Measurements from ENCODE around the gene ALDH3B1. TPM values are rescaled to one million over a fixed set of nuclear protein-coding genes. Genes with fewer than 3 reads are reported as not detected.

The ALDH3B1 gene
- total and polyA plus RNA-seq, 2 of the 4 experiments (the other 2 are of a cell fraction) = 11.8 to 22.8 TPM

DNA sequence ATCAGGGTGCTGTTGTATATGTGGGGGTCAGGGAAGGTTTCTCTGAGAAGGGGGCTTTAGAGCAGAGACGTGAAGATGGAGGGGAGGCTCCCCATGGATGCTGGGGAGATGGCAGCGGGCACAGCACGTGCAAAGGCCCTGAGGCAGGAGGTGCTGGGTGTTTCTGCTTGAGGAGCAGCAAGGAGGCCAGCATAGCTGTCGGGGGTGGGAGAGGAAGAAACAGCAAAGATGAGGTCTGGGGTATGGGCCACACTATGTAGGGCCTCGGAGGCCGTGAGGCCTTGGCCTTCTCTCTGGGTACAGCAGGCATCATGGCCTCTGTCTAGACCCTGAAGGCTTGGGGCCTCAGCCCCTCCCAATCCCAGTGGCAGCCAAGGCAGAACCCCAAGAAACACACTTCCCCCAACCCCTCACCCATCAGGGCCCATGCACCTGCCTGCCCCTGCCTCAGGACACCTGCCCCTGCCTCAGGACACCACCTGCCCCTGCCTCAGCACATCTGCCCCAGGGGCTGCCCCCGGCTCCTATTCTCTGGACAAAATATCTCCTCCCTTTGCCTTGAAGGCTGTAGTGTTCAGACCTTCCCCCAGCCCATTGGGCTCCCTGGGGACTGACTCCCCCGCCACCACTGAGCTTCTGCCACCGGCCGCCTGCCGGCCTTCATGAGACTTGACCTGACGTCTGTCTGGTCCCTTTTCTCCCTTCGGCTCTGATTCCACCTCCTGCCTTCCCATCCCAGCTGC, 6.2 kb downstream of the ALDH3B1 start:
- peak overlapping the region; percentile 22; the same call in 1 of the 2 replicates for H4K91ac ChIP-seq (ENCODE audit: insufficient read depth, low read depth, low read length)
- no peaks in the 10 kb centered on the region for H3K9me3 ChIP-seq (ENCODE audit: control insufficient read depth, insufficient read depth, low read length)
- no peaks in the 10 kb centered on the region for H4K20me1 ChIP-seq (ENCODE audit: insufficient read depth, low read length)
- H2BK15ac ChIP-seq (ENCODE audit: low read depth, low read length) = no peak overlapping the region
- no peak overlapping the region for H2BK120ac ChIP-seq (ENCODE audit: low read depth, low read length)
- ATAC-seq (ENCODE audit: low read depth) (no peak), DNase-seq (no peak)
- no peak overlapping the region for H3K14ac ChIP-seq (replicated peaks; ENCODE audit: low read depth, low read length)
- H3K4me1 ChIP-seq (ENCODE audit: control insufficient read depth, insufficient read depth, low read length) = peaks cover 39% of the 10 kb centered on the region
- H3K18ac ChIP-seq (ENCODE audit: low read depth, low read length) = no peak overlapping the region
- ChIA-PET POLR2A (ENCODE audit: unreplicated experiment) (no interaction called here), CTCF (no interaction called here)
- no peak overlapping the region; the same call in 1 of the 2 replicates for H2BK20ac ChIP-seq (ENCODE audit: low read depth, low read length)
- 92% methylated on average over 2 of the region's 13 CpGs; no CpG with 5 or more reads in 1 of the 2 experiments for WGBS, 2 experiments (ENCODE audit: extremely low coverage in 2 of 2, insufficient read length in 1 of 2)
- no peaks in the 10 kb centered on the region for H3K27me3 ChIP-seq (ENCODE audit: control insufficient read depth, insufficient read depth, low read length)
- H2AFZ ChIP-seq (replicated peaks; ENCODE audit: low read length, poor library complexity) = peak overlapping the region; percentile 57
- H4K8ac ChIP-seq (ENCODE audit: low read depth in 2 of 2, low read length in 2 of 2) = no peak overlapping the region; a peak in 1 of 4 replicates
- no peak overlapping the region for H3K9ac ChIP-seq (ENCODE audit: low read depth, low read length)
- no peaks in the 10 kb centered on the region; the same call in 1 of the 2 replicates for H3K36me3 ChIP-seq (ENCODE audit: control insufficient read depth, insufficient read depth, low read length)
- H3K27ac ChIP-seq (ENCODE audit: insufficient read depth, low read length) = no peak overlapping the region
- peaks cover 28% of the 10 kb centered on the region for H3K9me1 ChIP-seq (ENCODE audit: insufficient read depth, low read length)
- no peak overlapping the region for H3K4me3 ChIP-seq (ENCODE audit: insufficient read depth, low read depth, low read length)
- in situ Hi-C loops (cut with MboI; ENCODE audit: low sequenced_read_pairs) (no loop called here), intact Hi-C loops (cut with micrococcal nuclease) (no loop called here), dilution Hi-C loops (cut with HindIII; ENCODE audit: low sequenced_read_pairs, unreplicated experiment) (no loop called here)
- no peak overlapping the region; the same call in 1 of the 2 replicates for H2AK5ac ChIP-seq (ENCODE audit: low read depth, low read length)
- no peak overlapping the region for H2BK5ac ChIP-seq (ENCODE audit: low read depth, low read length, poor library complexity, severe bottlenecking)
- no peak overlapping the region for H3K4me2 ChIP-seq (ENCODE audit: low read depth, low read length)
- no peak overlapping the region for H4K5ac ChIP-seq (ENCODE audit: low read depth, low read length)
- peaks cover 18 to 34% of the 10 kb centered on the region in 2 experiments; a peak in 3 of 4 replicates for H3K79me1 ChIP-seq (ENCODE audit: low read depth in 1 of 2, low read length in 2 of 2)
- H2AK9ac ChIP-seq (replicated peaks; ENCODE audit: low read depth, low read length, poor library complexity) = peak overlapping the region; percentile 82
- H3K56ac ChIP-seq (ENCODE audit: extremely low read depth, insufficient read depth, low read length) = no peak overlapping the region
- H3K4ac ChIP-seq (ENCODE audit: low read depth, low read length) = no peak overlapping the region
- no TSS peak for BruUV-seq (replicated peaks)
- no peak overlapping the region for H3K23ac ChIP-seq (ENCODE audit: low read depth, low read length)
- no peak for TF ChIP-seq POLR2A (IDR thresholded peaks at IDR 0.05; ENCODE audit: low read depth, low read length)
- TF ChIP-seq, protein P1, sequence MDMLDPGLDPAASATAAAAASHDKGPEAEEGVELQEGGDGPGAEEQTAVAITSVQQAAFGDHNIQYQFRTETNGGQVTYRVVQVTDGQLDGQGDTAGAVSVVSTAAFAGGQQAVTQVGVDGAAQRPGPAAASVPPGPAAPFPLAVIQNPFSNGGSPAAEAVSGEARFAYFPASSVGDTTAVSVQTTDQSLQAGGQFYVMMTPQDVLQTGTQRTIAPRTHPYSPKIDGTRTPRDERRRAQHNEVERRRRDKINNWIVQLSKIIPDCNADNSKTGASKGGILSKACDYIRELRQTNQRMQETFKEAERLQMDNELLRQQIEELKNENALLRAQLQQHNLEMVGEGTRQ (IDR thresholded peaks at IDR 0.05; ENCODE audit: low read depth, low read length) = no peak
- TF ChIP-seq NFE2L2 (IDR thresholded peaks at IDR 0.05; ENCODE audit: low read depth, low read length) = no peak
- no peak for TF ChIP-seq RAD21 (IDR thresholded peaks at IDR 0.05; ENCODE audit: low read length)
- no peak for TF ChIP-seq FOS (IDR thresholded peaks at IDR 0.05; ENCODE audit: low read depth, low read length)
- no peak for TF ChIP-seq CEBPB (IDR thresholded peaks at IDR 0.05; ENCODE audit: low read depth, low read length)
- TF ChIP-seq RCOR1 (IDR thresholded peaks at IDR 0.05; ENCODE audit: insufficient replicate concordance, low read length) = no peak
- no peak for TF ChIP-seq MAZ (IDR thresholded peaks at IDR 0.05; ENCODE audit: borderline replicate concordance, low read depth, low read length)
- TF ChIP-seq RFX5 (IDR thresholded peaks at IDR 0.05; ENCODE audit: low read depth, low read length) = no peak
- TF ChIP-seq ELK1 (IDR thresholded peaks at IDR 0.05; ENCODE audit: borderline replicate concordance, low read depth, low read length) = no peak
- no peak for TF ChIP-seq MXI1 (IDR thresholded peaks at IDR 0.05; ENCODE audit: borderline replicate concordance, low read depth, low read length)
- TF ChIP-seq SMC3 (IDR thresholded peaks at IDR 0.05; ENCODE audit: low read depth, low read length) = no peak
- TF ChIP-seq CHD1 (IDR thresholded peaks at IDR 0.05; ENCODE audit: low read depth, low read length) = no peak
- TF ChIP-seq BHLHE40 (IDR thresholded peaks at IDR 0.05; ENCODE audit: low read depth, low read length) = no peak
- TF ChIP-seq, protein P2, sequence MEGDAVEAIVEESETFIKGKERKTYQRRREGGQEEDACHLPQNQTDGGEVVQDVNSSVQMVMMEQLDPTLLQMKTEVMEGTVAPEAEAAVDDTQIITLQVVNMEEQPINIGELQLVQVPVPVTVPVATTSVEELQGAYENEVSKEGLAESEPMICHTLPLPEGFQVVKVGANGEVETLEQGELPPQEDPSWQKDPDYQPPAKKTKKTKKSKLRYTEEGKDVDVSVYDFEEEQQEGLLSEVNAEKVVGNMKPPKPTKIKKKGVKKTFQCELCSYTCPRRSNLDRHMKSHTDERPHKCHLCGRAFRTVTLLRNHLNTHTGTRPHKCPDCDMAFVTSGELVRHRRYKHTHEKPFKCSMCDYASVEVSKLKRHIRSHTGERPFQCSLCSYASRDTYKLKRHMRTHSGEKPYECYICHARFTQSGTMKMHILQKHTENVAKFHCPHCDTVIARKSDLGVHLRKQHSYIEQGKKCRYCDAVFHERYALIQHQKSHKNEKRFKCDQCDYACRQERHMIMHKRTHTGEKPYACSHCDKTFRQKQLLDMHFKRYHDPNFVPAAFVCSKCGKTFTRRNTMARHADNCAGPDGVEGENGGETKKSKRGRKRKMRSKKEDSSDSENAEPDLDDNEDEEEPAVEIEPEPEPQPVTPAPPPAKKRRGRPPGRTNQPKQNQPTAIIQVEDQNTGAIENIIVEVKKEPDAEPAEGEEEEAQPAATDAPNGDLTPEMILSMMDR (conservative IDR thresholded peaks at IDR 0.05; ENCODE audit: low read depth, low read length) = no peak

Measured in IMR-90 (cell line).